Body of pancreas (tissue), 4 donors: ENCODE results near the gene EPHA8. TPM values are rescaled to one million over a fixed set of nuclear protein-coding genes. Genes with fewer than 3 reads are reported as not detected.
A peak's percentile ranks its signal among the peaks of the same experiment; 100 is the strongest.

ENCODE experiments used
- ATAC-seq: fragments of 150-250 bp; one replicate; pipeline ENCODE4 v1.9.1; 2016
- DNase-seq, 4 donors: peaks; one replicate each; pipeline ENCODE4 v3.0.0-alpha.2; 2019
- H3K27ac ChIP-seq, 4 donors: fragments of 200-600 bp; sonication (generic); 1 replicate in 3 of 4; 2 replicates in 1 of 4; pipeline versions ENCODE4 v1.5.1 to v1.6.1; 2016 to 2019; ENCODE audit warnings: mild to moderate bottlenecking in 1 of 4, mixed read lengths in 1 of 4, moderate library complexity in 1 of 4
- H3K27me3 ChIP-seq, 2 donors: fragments of 200-600 bp; sonication (generic); one replicate each; pipeline ENCODE4 v1.6.0; 2016; ENCODE audit warnings: mild to moderate bottlenecking in 1 of 2
- H3K36me3 ChIP-seq, 2 donors: fragments of 200-600 bp; sonication (generic); replicated peaks in 1 of 2; 2 replicates each; pipeline ENCODE4 v1.5.1; 2016; ENCODE audit warnings: low read depth in 2 of 2; ENCODE audit not compliant: insufficient read depth in 1 of 2
- H3K4me1 ChIP-seq: fragments of 200-600 bp; sonication (generic); one replicate; pipeline ENCODE4 v1.6.0; 2016
- H3K4me3 ChIP-seq, 2 donors: fragments of 200-600 bp; sonication (generic); 1 replicate in 1 of 2; 2 replicates in 1 of 2; pipeline ENCODE4 v1.5.1; 2016 to 2019
- H3K9me3 ChIP-seq, 3 donors: fragments of 200-600 bp; sonication (generic); 1 replicate in 2 of 3; 2 replicates in 1 of 3; pipeline ENCODE4 v1.5.1; 2016
- CTCF ChIP-seq, 7 experiments: fragments of 450-650 bp in 4 of 7; fragments of 200-600 bp in 3 of 7; sonication (generic) in 3 of 7; IDR thresholded peaks; one replicate each; pipeline ENCODE4 v1.5.1; 2016 to 2019; ENCODE audit warnings: antibody characterized with exemption in 7 of 7
- POLR2A ChIP-seq, 3 donors: fragments of 450-650 bp; IDR thresholded peaks; one replicate each; pipeline ENCODE4 v1.6.1; 2016; ENCODE audit warnings: antibody characterized with exemption in 3 of 3, mild to moderate bottlenecking in 2 of 3
- WGBS, 2 donors: methylation state at CpG; one replicate each; pipeline ENCODE4 v1.1.5; 2017; 5-methylcytosine and 5-hydroxymethylcytosine counted together
- intact Hi-C: fragments of 100-400 bp; cut with DNase I; formaldehyde crosslinking; loops from one replicate; pipeline ENCODE4 v1.15.1; 2023
- total RNA-seq, 2 donors: library from RNA; depleted of rRNA; stranded (reverse); fragments of >200 nt; gene quantifications; one replicate each; pipeline ENCODE4 v1.1.0, GENCODE V29; 2016

The EPHA8 gene
- total RNA-seq, 2 donors from 2014 or later: 0.52 to 0.66 TPM

GRCh38 chr1:22531251-22531650 is 32.0 kb upstream of the EPHA8 start:
- peaks cover 72% of the 10 kb centered on the region for H3K4me1 ChIP-seq
- TF ChIP-seq POLR2A (IDR thresholded peaks at IDR 0.05) (no peak), CTCF (IDR thresholded peaks at IDR 0.05) (no peak)
- no peaks in the 10 kb centered on the region for H3K36me3 ChIP-seq
- ATAC-seq: peak; percentile 50
- no peak overlapping the region for H3K4me3 ChIP-seq
- H3K27ac ChIP-seq: peak overlapping the region in 3 of 4 donors; percentile 34 to 68 (median 56)
- DNase-seq: peak; percentile 35 to 72 (median 58)
- 32 to 33% methylated on average over 6 of the region's 6 CpGs for WGBS, 2 donors
- H3K9me3 ChIP-seq: no peaks in the 10 kb centered on the region
- no peaks in the 10 kb centered on the region for H3K27me3 ChIP-seq
- intact Hi-C loops: loop anchor here (10.0 kb wide), 1 partner anchor 96 kb away; no protein-coding TSS in a partner anchor

GRCh38 chr1:22533244-22533895 is 29.9 kb upstream of the EPHA8 start:
- H3K27ac ChIP-seq: peak overlapping the region in 2 of 4 donors; percentile 35 to 43
- no peaks in the 10 kb centered on the region for H3K27me3 ChIP-seq
- DNase-seq (peak; percentile 44 to 74 (median 60)), ATAC-seq (peak; percentile 22)
- no peak overlapping the region for H3K4me3 ChIP-seq
- intact Hi-C loops: loop anchor here (10.0 kb wide), 1 partner anchor 99 kb away; no protein-coding TSS in a partner anchor
- WGBS, 2 donors: 25 to 37% methylated on average over 9 to 11 of the region's 11 CpGs
- H3K36me3 ChIP-seq: no peaks in the 10 kb centered on the region
- no peak for TF ChIP-seq CTCF (IDR thresholded peaks at IDR 0.05)
- no peak for TF ChIP-seq POLR2A (IDR thresholded peaks at IDR 0.05)
- H3K9me3 ChIP-seq: no peaks in the 10 kb centered on the region
- H3K4me1 ChIP-seq: peaks cover 68% of the 10 kb centered on the region

- Histone ChIP-seq H3K36me3 (no peaks in the 10 kb centered on the region), H3K4me3 (no peak overlapping the region), H3K4me1 (peaks cover 68% of the 10 kb centered on the region), H3K27me3 (no peaks in the 10 kb centered on the region), H3K27ac (peak overlapping the region in 1 of 4 donors; percentile 31), H3K9me3 (no peaks in the 10 kb centered on the region)
- ATAC-seq (peak; percentile 17), DNase-seq (peak in 2 of 4 donors; percentile 52 to 68)
- TF ChIP-seq POLR2A (IDR thresholded peaks at IDR 0.05) (no peak), CTCF (IDR thresholded peaks at IDR 0.05) (no peak)
- intact Hi-C loops: loop anchor here (10.0 kb wide), 1 partner anchor 100 kb away; no protein-coding TSS in a partner anchor
- WGBS, 2 donors: 30 to 33% methylated on average over 3 to 4 of the region's 4 CpGs
These were observed 28.3 kb upstream of the EPHA8 start for GRCh38 chr1:22534951-22535350.

DNA sequence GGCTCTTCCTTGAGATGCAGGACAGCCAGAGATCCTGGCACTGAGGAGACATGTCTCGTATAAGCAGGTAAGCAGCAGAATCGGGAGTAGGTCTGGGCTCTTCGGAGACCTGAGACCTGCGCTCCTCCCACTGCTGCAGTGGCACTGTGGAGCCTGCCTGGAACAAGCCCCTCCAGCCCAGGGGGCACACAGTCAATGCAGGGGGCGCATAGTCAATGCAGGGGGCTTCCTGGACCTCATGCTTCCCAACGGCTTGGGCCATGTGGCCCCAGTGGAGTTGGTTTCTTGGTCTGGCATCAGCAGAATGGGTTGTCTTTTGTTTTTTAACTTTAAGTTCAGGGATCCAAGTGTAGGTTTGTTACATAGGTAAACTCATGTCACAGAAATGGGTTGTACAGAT is 27.9 kb upstream of the EPHA8 start:
- WGBS, 2 donors: 72% methylated on average over 6 of the region's 6 CpGs

DNA sequence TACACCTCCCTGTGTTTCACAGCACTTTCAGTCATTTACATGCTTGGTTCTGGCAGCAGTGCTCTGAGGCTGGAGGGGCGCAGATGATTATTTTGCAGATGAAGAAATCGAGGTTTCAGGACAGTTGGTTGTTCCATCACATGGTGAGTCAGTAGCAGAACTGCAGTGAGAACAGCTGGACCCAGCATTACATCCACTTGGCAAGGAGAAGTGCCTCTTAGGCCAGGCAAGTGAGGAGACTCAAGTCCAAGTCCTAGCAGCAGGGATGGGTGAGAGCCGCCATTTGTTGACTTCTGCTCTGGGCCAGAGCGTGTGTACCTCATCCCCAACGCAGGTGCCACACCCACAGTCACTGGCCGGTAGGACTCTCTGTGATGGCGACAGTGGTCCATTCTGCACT is 26.8 kb upstream of the EPHA8 start:
- no peaks in the 10 kb centered on the region for H3K9me3 ChIP-seq
- intact Hi-C loops: loop anchor here (10.0 kb wide), 1 partner anchor 102 kb away; no protein-coding TSS in a partner anchor

More for the DNA sequence above, 27.9 kb upstream of the EPHA8 start:
- intact Hi-C loops: loop anchor here (10.0 kb wide), 1 partner anchor 101 kb away; no protein-coding TSS in a partner anchor
- no peak for TF ChIP-seq POLR2A (IDR thresholded peaks at IDR 0.05)
- no peak overlapping the region for H3K4me3 ChIP-seq
- no peaks in the 10 kb centered on the region for H3K27me3 ChIP-seq
- no peak for ATAC-seq
- peaks cover 63% of the 10 kb centered on the region for H3K4me1 ChIP-seq
- DNase-seq: no peak
- H3K9me3 ChIP-seq: no peaks in the 10 kb centered on the region
- H3K27ac ChIP-seq: no peak overlapping the region
- H3K36me3 ChIP-seq: no peaks in the 10 kb centered on the region

More for the DNA sequence above, 26.8 kb upstream of the EPHA8 start:
- H3K36me3 ChIP-seq: no peaks in the 10 kb centered on the region
- no peak overlapping the region for H3K4me3 ChIP-seq
- H3K27me3 ChIP-seq: no peaks in the 10 kb centered on the region
- DNase-seq (peak in 1 of 4 donors; percentile 18), ATAC-seq (no peak)
- no peak overlapping the region for H3K27ac ChIP-seq
- 88 to 90% methylated on average over 2 to 7 of the region's 7 CpGs for WGBS, 2 donors
- TF ChIP-seq POLR2A (IDR thresholded peaks at IDR 0.05) (no peak), CTCF (IDR thresholded peaks at IDR 0.05) (no peak)
- H3K4me1 ChIP-seq: peaks cover 54% of the 10 kb centered on the region
